ENCODE measurements around the gene DEPDC1B.
A peak's percentile ranks its signal among the peaks of the same experiment; 100 is the strongest.

DEPDC1B gene

GRCh38 chr5:60672693-60673264, 27.2 kb downstream of the DEPDC1B start:
- H3K36me3 ChIP-seq (ENCODE audit: control insufficient read depth in 2 of 2, insufficient read depth in 1 of 2, low read length in 2 of 2), result no peaks in the 10 kb centered on the region
- no peaks in the 10 kb centered on the region for H3K9me3 ChIP-seq (ENCODE audit: control insufficient read depth, insufficient read depth, low read depth, low read length)
- ChIA-PET POLR2A (no interaction called here), CTCF (no interaction called here)
- H3K4me1 ChIP-seq (ENCODE audit: control insufficient read depth, insufficient read depth, low read length), result no peaks in the 10 kb centered on the region
- H3K4me3 ChIP-seq (ENCODE audit: low read depth, low read length), result no peak overlapping the region
- H3K27ac ChIP-seq (ENCODE audit: extremely low read depth, low read depth, low read length), result no peak overlapping the region
- TF ChIP-seq ZNF175 (tag by site-specific recombination; IDR thresholded peaks at IDR 0.05) (no peak), SCRT2 (tag by site-specific recombination; IDR thresholded peaks at IDR 0.05) (peak; percentile 76), ZNF292 (tag by site-specific recombination; IDR thresholded peaks at IDR 0.05; ENCODE audit: borderline replicate concordance, low read depth) (no peak), ZNF670 (tag by site-specific recombination; IDR thresholded peaks at IDR 0.05; ENCODE audit: low read depth) (no peak), GLIS1 (tag by site-specific recombination; IDR thresholded peaks at IDR 0.05) (no peak), REPIN1 (tag by site-specific recombination; IDR thresholded peaks at IDR 0.05; ENCODE audit: low read depth) (no peak), HOXA7 (CRISPR knock-in tag; IDR thresholded peaks at IDR 0.05; ENCODE audit: borderline replicate concordance) (no peak), HOXC10 (CRISPR knock-in tag; IDR thresholded peaks at IDR 0.05) (no peak), ZNF2 (tag by site-specific recombination; IDR thresholded peaks at IDR 0.05) (no peak), SCRT1 (tag by site-specific recombination; IDR thresholded peaks at IDR 0.05; ENCODE audit: borderline replicate concordance) (peak; percentile 51; the same call in 1 of the 2 replicates), KLF1 (tag by site-specific recombination; IDR thresholded peaks at IDR 0.05) (no peak), ZFHX2 (tag by site-specific recombination; conservative IDR thresholded peaks at IDR 0.05) (no peak)

GRCh38 chr5:60671899-60672692, 27.9 kb downstream of the DEPDC1B start:
- no peaks in the 10 kb centered on the region for H3K9me3 ChIP-seq (ENCODE audit: control insufficient read depth, insufficient read depth, low read depth, low read length)
- H3K36me3 ChIP-seq (ENCODE audit: control insufficient read depth in 2 of 2, insufficient read depth in 1 of 2, low read length in 2 of 2), result no peaks in the 10 kb centered on the region
- no peak overlapping the region for H3K27ac ChIP-seq (ENCODE audit: extremely low read depth, low read depth, low read length)
- POLR2A ChIA-PET, result no interaction called here
- H3K4me3 ChIP-seq (ENCODE audit: low read depth, low read length), result no peak overlapping the region
- no peaks in the 10 kb centered on the region for H3K4me1 ChIP-seq (ENCODE audit: control insufficient read depth, insufficient read depth, low read length)
- CTCF ChIA-PET, result no interaction called here
- TF ChIP-seq ZIC2 (tag by site-specific recombination; IDR thresholded peaks at IDR 0.05) (no peak), ZNF394 (tag by site-specific recombination; IDR thresholded peaks at IDR 0.05; ENCODE audit: borderline replicate concordance) (no peak), ZNF513 (tag by site-specific recombination; IDR thresholded peaks at IDR 0.05) (no peak), HOXC10 (CRISPR knock-in tag; IDR thresholded peaks at IDR 0.05) (no peak), TSHZ1 (tag by site-specific recombination; IDR thresholded peaks at IDR 0.05; ENCODE audit: borderline replicate concordance) (no peak), ZBTB11 (tag by site-specific recombination; conservative IDR thresholded peaks at IDR 0.05; ENCODE audit: low read depth) (no peak)
